ENCODE data around the gene APOA4. TPM values are rescaled to one million over a fixed set of nuclear protein-coding genes. Genes with fewer than 3 reads are reported as not detected.

APOA4 gene
- total and polyA plus RNA-seq, 2 of the 13 experiments (the other 11 are each of a cell fraction or from before 2014, with no cell fraction given), result 3.8 to 7.2 TPM

- TF ChIP-seq HIC2 (CRISPR knock-in tag; IDR thresholded peaks at IDR 0.05; ENCODE audit: low read depth) (0 out of 2 replicates have a peak, but pooled peaks have one; percentile 66), THYN1 (CRISPR knock-in tag; IDR thresholded peaks at IDR 0.05; ENCODE audit: borderline replicate concordance, low read depth) (no peak), ZNF660 (CRISPR knock-in tag; IDR thresholded peaks at IDR 0.05; ENCODE audit: borderline replicate concordance, low read depth) (no peak), ZNF775 (CRISPR knock-in tag; IDR thresholded peaks at IDR 0.05; ENCODE audit: borderline replicate concordance) (peak; percentile 75; the same call in 1 of the 2 replicates), THAP7 (CRISPR knock-in tag; IDR thresholded peaks at IDR 0.05) (no peak), DBP (CRISPR knock-in tag; IDR thresholded peaks at IDR 0.05; ENCODE audit: not compliant biosample characterization) (no peak), RBM22 (optimal IDR thresholded peaks at IDR 0.05; ENCODE audit: low read length) (no peak), ERF (CRISPR knock-in tag; IDR thresholded peaks at IDR 0.05) (peak; percentile 90), NCOA2 (CRISPR knock-in tag; IDR thresholded peaks at IDR 0.05) (peak; percentile 88), MNT (IDR thresholded peaks at IDR 0.05) (peak; percentile 49), FOXA3 (CRISPR knock-in tag; IDR thresholded peaks at IDR 0.05) (peak; percentile 87), THRA (CRISPR knock-in tag; IDR thresholded peaks at IDR 0.05; ENCODE audit: borderline replicate concordance) (peak; percentile 85; the same call in 1 of the 2 replicates), BCL3 (CRISPR knock-in tag; IDR thresholded peaks at IDR 0.05) (peak; percentile 85; the same call in 1 of the 2 replicates), ZNF431 (CRISPR knock-in tag; IDR thresholded peaks at IDR 0.05; ENCODE audit: borderline replicate concordance, low read depth) (peak; percentile 92; the same call in 1 of the 2 replicates)
- TF ChIP-seq, protein P1, sequence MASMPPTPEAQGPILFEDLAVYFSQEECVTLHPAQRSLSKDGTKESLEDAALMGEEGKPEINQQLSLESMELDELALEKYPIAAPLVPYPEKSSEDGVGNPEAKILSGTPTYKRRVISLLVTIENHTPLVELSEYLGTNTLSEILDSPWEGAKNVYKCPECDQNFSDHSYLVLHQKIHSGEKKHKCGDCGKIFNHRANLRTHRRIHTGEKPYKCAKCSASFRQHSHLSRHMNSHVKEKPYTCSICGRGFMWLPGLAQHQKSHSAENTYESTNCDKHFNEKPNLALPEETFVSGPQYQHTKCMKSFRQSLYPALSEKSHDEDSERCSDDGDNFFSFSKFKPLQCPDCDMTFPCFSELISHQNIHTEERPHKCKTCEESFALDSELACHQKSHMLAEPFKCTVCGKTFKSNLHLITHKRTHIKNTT (CRISPR knock-in tag; IDR thresholded peaks at IDR 0.05), result no peak
- TF ChIP-seq, protein P2, sequence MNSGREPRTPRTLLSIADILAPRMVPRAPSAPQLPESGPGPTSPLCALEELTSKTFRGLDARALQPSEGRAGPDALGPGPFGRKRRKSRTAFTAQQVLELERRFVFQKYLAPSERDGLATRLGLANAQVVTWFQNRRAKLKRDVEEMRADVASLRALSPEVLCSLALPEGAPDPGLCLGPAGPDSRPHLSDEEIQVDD (CRISPR knock-in tag; IDR thresholded peaks at IDR 0.05; ENCODE audit: borderline replicate concordance), result no peak
Measured at GRCh38 chr11:116826751-116827431, 3.8 kb upstream of the APOA4 start (continued).

Data from HepG2 (cell line).